Endothelial cell of umbilical vein (primary cell): ENCODE data around the gene EXD1. TPM values are rescaled to one million over a fixed set of nuclear protein-coding genes. Genes with fewer than 3 reads are reported as not detected.
"Not testable (repeated sequence)": the region's sequence is repeated elsewhere in the genome, so short reads cannot be mapped to it uniquely, and the experiment has no call there.

Experiments used
- BruUV-seq: library from RNA; stranded (reverse); fragments of 400-500 nt; replicated peaks from 2 replicates; lab custom pipeline; 2021; lab: Mats Ljungman, UMichigan
- CTCF ChIA-PET: fragments of 300-600, 350-600 bp; sonication (Branson Sonifier 250); formaldehyde crosslinking; loops from one replicate; lab custom pipeline; 2021; ENCODE audit warnings: antibody characterized with exemption, inconsistent platforms; lab: Charles Lee
- POLR2A ChIA-PET: fragments of 300-600, 350-600 bp; sonication (Branson Sonifier 250); formaldehyde crosslinking; loops from one replicate; lab custom pipeline; 2021; ENCODE audit warnings: antibody characterized with exemption, inconsistent platforms; lab: Charles Lee
- DNase-seq: peaks from one replicate; pipeline ENCODE4 v3.0.0-alpha.2; 2011; ENCODE audit warnings: low read depth, low spot score
- FAIRE-seq: peaks from 2 replicates; lab custom pipeline; 2011; peaks lifted over from hg19 to GRCh38; lab: Jason Lieb, UNC
- H2AFZ ChIP-seq: 2 replicates; pipeline ENCODE4 v1.6.0; 2012; ENCODE audit warnings: low read depth, low read length, control low read depth, inconsistent platforms
- H3K27ac ChIP-seq: 2 replicates; pipeline ENCODE4 v1.5.1; 2011; ENCODE audit warnings: low read depth, mild to moderate bottlenecking, control low read depth, low read length, moderate library complexity; ENCODE audit not compliant: insufficient read depth
- H3K27me3 ChIP-seq, 2 experiments: 2 replicates each; pipeline versions ENCODE4 v1.6.0 to v1.6.1; 2011; ENCODE audit warnings: low read length in 2 of 2, mixed read lengths in 1 of 2; ENCODE audit not compliant: control insufficient read depth in 2 of 2, insufficient read depth in 2 of 2
- H3K36me3 ChIP-seq, 2 experiments: 2 replicates in 1 of 2; 3 replicates in 1 of 2; pipeline ENCODE4 v1.5.1; 2011; ENCODE audit warnings: low read length in 2 of 2, mild to moderate bottlenecking in 1 of 2, moderate library complexity in 1 of 2; ENCODE audit not compliant: control insufficient read depth in 2 of 2, insufficient read depth in 2 of 2; ENCODE audit errors: extremely low read depth in 1 of 2
- H3K4me1 ChIP-seq: 3 replicates; pipeline ENCODE4 v1.5.1; 2011; ENCODE audit warnings: mild to moderate bottlenecking, low read length; ENCODE audit not compliant: control insufficient read depth, insufficient read depth; ENCODE audit errors: extremely low read depth
- H3K4me2 ChIP-seq: 2 replicates; pipeline ENCODE4 v1.6.1; 2011; ENCODE audit warnings: low read length, control low read depth, mixed read lengths; ENCODE audit not compliant: insufficient read depth
- H3K4me3 ChIP-seq, 3 experiments: fragments of 200-600 bp in 1 of 3; sonication (generic), shearing (Covaris generic) in 1 of 3; replicated peaks in 1 of 3; 2 replicates each; pipeline ENCODE4 v1.5.1; 2011 to 2016; ENCODE audit warnings: control low read depth in 3 of 3, low read length in 3 of 3, mild to moderate bottlenecking in 2 of 3, inconsistent platforms in 1 of 3, low read depth in 1 of 3, moderate library complexity in 1 of 3; ENCODE audit not compliant: insufficient read depth in 1 of 3
- H3K79me2 ChIP-seq: 2 replicates; pipeline ENCODE4 v1.6.0; 2012; ENCODE audit warnings: low read length, inconsistent platforms; ENCODE audit not compliant: control insufficient read depth, insufficient read depth
- H3K9ac ChIP-seq: replicated peaks from 2 replicates; pipeline ENCODE3; 2011; ENCODE audit warnings: low read length, control low read depth; ENCODE audit not compliant: insufficient read depth; ENCODE audit errors: extremely low read depth
- H3K9me1 ChIP-seq: replicated peaks from 3 replicates; pipeline ENCODE4 v1.6.0; 2011; ENCODE audit warnings: mild to moderate bottlenecking, low read length; ENCODE audit not compliant: control insufficient read depth, insufficient read depth; ENCODE audit errors: extremely low read depth
- H3K9me3 ChIP-seq: replicated peaks from 2 replicates; pipeline ENCODE4 v1.5.1; 2012; ENCODE audit warnings: low read length, inconsistent platforms; ENCODE audit not compliant: control insufficient read depth, insufficient read depth
- H4K20me1 ChIP-seq: replicated peaks from 2 replicates; pipeline ENCODE3; 2011; ENCODE audit warnings: mild to moderate bottlenecking, low read length; ENCODE audit not compliant: control insufficient read depth, insufficient read depth; ENCODE audit errors: extremely low read depth
- EZH2 ChIP-seq: IDR thresholded peaks from 2 replicates; pipeline ENCODE4 v1.6.1; 2012; ENCODE audit warnings: borderline replicate concordance, low read depth, mild to moderate bottlenecking, moderate library complexity, low read length, inconsistent platforms; ENCODE audit not compliant: severe bottlenecking
- FOS ChIP-seq: IDR thresholded peaks from 2 replicates; pipeline ENCODE4 v1.6.1; 2011; ENCODE audit warnings: mild to moderate bottlenecking, low read length, moderate library complexity, borderline replicate concordance; ENCODE audit not compliant: insufficient read depth
- GATA2 ChIP-seq: IDR thresholded peaks from 2 replicates; pipeline ENCODE4 v1.7.0; 2011; ENCODE audit warnings: low read depth, mild to moderate bottlenecking, moderate library complexity, mixed read lengths, low read length; ENCODE audit not compliant: insufficient read length, insufficient read depth
- JUN ChIP-seq: IDR thresholded peaks from 2 replicates; pipeline ENCODE4 v1.6.1; 2011; ENCODE audit warnings: borderline replicate concordance, low read depth; ENCODE audit not compliant: insufficient read length, insufficient read depth
- MYC ChIP-seq: IDR thresholded peaks from one replicate; pipeline ENCODE4 v1.6.1; 2011; ENCODE audit warnings: mild to moderate bottlenecking, low read depth, low read length
- POLR2A ChIP-seq: IDR thresholded peaks from 2 replicates; pipeline ENCODE4 v1.6.1; 2012; ENCODE audit warnings: low read depth, mild to moderate bottlenecking, control low read depth, low read length
- POLR2AphosphoS5 ChIP-seq: IDR thresholded peaks from 2 replicates; pipeline ENCODE4 v1.6.1; 2012; ENCODE audit warnings: low read depth, mild to moderate bottlenecking, control low read depth, low read length, moderate library complexity; ENCODE audit not compliant: insufficient read depth
- dilution Hi-C: fragments of 300-500 bp; cut with MboI; formaldehyde crosslinking; loops from one replicate; pipeline ENCODE4 v1.15.0; 2019; ENCODE audit warnings: low sequenced_read_pairs; ENCODE audit not compliant: extremely low pct_ligation_motif_present
- intact Hi-C: fragments of 100-400 bp; cut with micrococcal nuclease; formaldehyde crosslinking; loops from one replicate; pipeline ENCODE4 v1.10.0; 2022
- polyA plus RNA-seq, 4 experiments: library from polyadenylated mRNA; depleted of rRNA in 3 of 4; stranded (reverse) in 3 of 4; unstranded in 1 of 4; fragments of >200 nt; gene quantifications; 2 replicates each; pipeline versions ENCODE4 v1.2.1 to v1.2.3, GENCODE V29; 2011 to 2012; ENCODE audit warnings: missing spikeins in 1 of 4
- total RNA-seq: library from RNA; stranded (reverse); gene quantifications from 2 replicates; pipeline ENCODE4 v1.2.3, GENCODE V29; 2021
- TF ChIP-seq, protein P1 (sequence below), 2 donors: IDR thresholded peaks; 1 replicate in 1 of 2; 2 replicates in 1 of 2; pipeline ENCODE4 v1.5.1; 2011; ENCODE audit warnings: low read length in 2 of 2, mild to moderate bottlenecking in 2 of 2, moderate library complexity in 2 of 2, control low read depth in 1 of 2, inconsistent platforms in 1 of 2, low read depth in 1 of 2; ENCODE audit not compliant: insufficient read depth in 1 of 2; ENCODE audit errors: extremely low read depth in 1 of 2
- TF ChIP-seq, protein P2 (sequence below): IDR thresholded peaks from 2 replicates; pipeline ENCODE4 v1.6.1; 2011; ENCODE audit not compliant: insufficient read depth, insufficient read length

The EXD1 gene
- total and polyA plus RNA-seq, 2 donors (not counting 3 experiments of a cell fraction or from before 2014, with no cell fraction given): not detected

DNA sequence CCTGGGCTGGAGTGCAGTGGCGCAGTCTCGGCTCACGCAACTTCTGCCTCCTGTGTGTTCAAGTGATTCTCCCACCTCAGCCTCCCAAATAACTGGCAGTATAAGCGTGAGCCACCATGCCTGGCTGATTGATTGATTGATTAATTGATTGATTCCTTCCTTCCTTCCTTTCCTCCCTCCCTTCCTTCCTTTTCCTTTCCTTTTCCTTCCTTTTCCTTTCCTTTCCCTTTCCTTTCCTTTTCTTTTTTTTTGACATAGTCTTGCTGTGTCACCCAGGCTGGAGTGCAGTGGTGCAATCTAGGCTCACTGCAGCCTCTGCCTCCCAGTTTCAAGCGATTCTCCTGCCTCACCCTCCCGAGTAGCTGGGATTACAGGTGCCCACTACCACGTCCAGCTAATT, 30.4 kb upstream of the EXD1 start:
- FAIRE-seq: peak; percentile 28
- POLR2A ChIA-PET, H3K9me1 ChIP-seq, H4K20me1 ChIP-seq, H3K4me3 ChIP-seq, DNase-seq, H2AFZ ChIP-seq, H3K9ac ChIP-seq, BruUV-seq, H3K27ac ChIP-seq, H3K79me2 ChIP-seq, CTCF ChIA-PET, H3K36me3 ChIP-seq, H3K4me2 ChIP-seq, H3K4me1 ChIP-seq, dilution Hi-C loops, H3K27me3 ChIP-seq, intact Hi-C loops, H3K9me3 ChIP-seq: not testable (repeated sequence)

- Histone ChIP-seq H3K27ac (no peak overlapping the region), H3K36me3 (peaks cover 2 to 9% of the 10 kb centered on the region in 2 experiments), H3K4me2 (no peak overlapping the region), H3K4me1 (peaks cover 6% of the 10 kb centered on the region), H3K9me1 (no peaks in the 10 kb centered on the region), H2AFZ (no peak overlapping the region), H3K27me3 (no peaks in the 10 kb centered on the region), H3K4me3 (no peak overlapping the region), H3K9ac (no peak overlapping the region), H3K79me2 (no peaks in the 10 kb centered on the region), H4K20me1 (no peaks in the 10 kb centered on the region), H3K9me3 (no peaks in the 10 kb centered on the region)
- TF ChIP-seq POLR2A (no peak), GATA2 (no peak), JUN (no peak), POLR2AphosphoS5 (no peak), MYC (no peak), EZH2 (no peak), FOS (no peak)
- TF ChIP-seq, protein P1, sequence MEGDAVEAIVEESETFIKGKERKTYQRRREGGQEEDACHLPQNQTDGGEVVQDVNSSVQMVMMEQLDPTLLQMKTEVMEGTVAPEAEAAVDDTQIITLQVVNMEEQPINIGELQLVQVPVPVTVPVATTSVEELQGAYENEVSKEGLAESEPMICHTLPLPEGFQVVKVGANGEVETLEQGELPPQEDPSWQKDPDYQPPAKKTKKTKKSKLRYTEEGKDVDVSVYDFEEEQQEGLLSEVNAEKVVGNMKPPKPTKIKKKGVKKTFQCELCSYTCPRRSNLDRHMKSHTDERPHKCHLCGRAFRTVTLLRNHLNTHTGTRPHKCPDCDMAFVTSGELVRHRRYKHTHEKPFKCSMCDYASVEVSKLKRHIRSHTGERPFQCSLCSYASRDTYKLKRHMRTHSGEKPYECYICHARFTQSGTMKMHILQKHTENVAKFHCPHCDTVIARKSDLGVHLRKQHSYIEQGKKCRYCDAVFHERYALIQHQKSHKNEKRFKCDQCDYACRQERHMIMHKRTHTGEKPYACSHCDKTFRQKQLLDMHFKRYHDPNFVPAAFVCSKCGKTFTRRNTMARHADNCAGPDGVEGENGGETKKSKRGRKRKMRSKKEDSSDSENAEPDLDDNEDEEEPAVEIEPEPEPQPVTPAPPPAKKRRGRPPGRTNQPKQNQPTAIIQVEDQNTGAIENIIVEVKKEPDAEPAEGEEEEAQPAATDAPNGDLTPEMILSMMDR (IDR thresholded peaks at IDR 0.05; ENCODE audit: extremely low read depth in 1 of 2, insufficient read depth in 1 of 2, low read depth in 1 of 2, low read length in 2 of 2): no peak
- TF ChIP-seq, protein P2, sequence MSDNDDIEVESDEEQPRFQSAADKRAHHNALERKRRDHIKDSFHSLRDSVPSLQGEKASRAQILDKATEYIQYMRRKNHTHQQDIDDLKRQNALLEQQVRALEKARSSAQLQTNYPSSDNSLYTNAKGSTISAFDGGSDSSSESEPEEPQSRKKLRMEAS: no peak
- DNase-seq (no peak), FAIRE-seq (no peak)
- intact Hi-C loops (no loop called here), dilution Hi-C loops (no loop called here)
- POLR2A ChIA-PET: no interaction called here
- BruUV-seq: no TSS peak
- CTCF ChIA-PET: interaction anchor here (0.6 kb wide), 1 partner anchor 86 kb away, joined by 3 read pairs; no protein-coding TSS in a partner anchor
Measured at GRCh38 chr15:41259546-41260189, 29.1 kb upstream of the EXD1 start.
